HEK293 (cell line): ENCODE data around the gene EEF1A2.

Experiments
- ATF2 ChIP-seq: fragments of 450-650 bp; formaldehyde crosslinking; IDR thresholded peaks from 2 replicates; pipeline ENCODE4 v1.5.1; 2016; ENCODE audit warnings: missing biosample characterization, missing genetic modification characterization, low read depth
- TCF7L2 ChIP-seq: IDR thresholded peaks from 2 replicates; pipeline ENCODE4 v1.6.1; 2011; ENCODE audit warnings: low read depth, mild to moderate bottlenecking, inconsistent platforms, low read length, moderate library complexity, borderline replicate concordance
- ZNF292 ChIP-seq: fragments of 450-650 bp; formaldehyde crosslinking; IDR thresholded peaks from 2 replicates; pipeline ENCODE4 v1.5.1; 2016; ENCODE audit warnings: low read depth, missing biosample characterization, missing genetic modification characterization, borderline replicate concordance
- ZNF302 ChIP-seq: fragments of 450-650 bp; formaldehyde crosslinking; IDR thresholded peaks from 2 replicates; pipeline ENCODE4 v1.5.1; 2016; ENCODE audit warnings: missing biosample characterization, missing genetic modification characterization, low read depth
- ZNF366 ChIP-seq: fragments of 450-650 bp; formaldehyde crosslinking; conservative IDR thresholded peaks from 2 replicates; pipeline ENCODE4 v1.5.1; 2016; ENCODE audit warnings: missing biosample characterization, missing genetic modification characterization

- TF ChIP-seq ZNF292 (tag by site-specific recombination), result no peak
- no peak for TF ChIP-seq ZNF366 (tag by site-specific recombination)
- no peak for TF ChIP-seq TCF7L2
- no peak for TF ChIP-seq ATF2 (tag by site-specific recombination)
- TF ChIP-seq ZNF302, result no peak
Observed at GRCh38 chr20:63461104-63461763, 37.6 kb downstream of the EEF1A2 start.
